SK-N-SH treated with all-trans-retinoic acid at 6 μM for 48 hours (cell line): Measurements from ENCODE around the gene CHST2.

Source experiments
- CREB5 ChIP-seq: fragments of 250-450 bp; sonication (Bioruptor Pico); IDR thresholded peaks from 2 replicates; pipeline ENCODE4 v1.5.1; 2020; ENCODE audit warnings: low read depth, mild to moderate bottlenecking, moderate library complexity
- PPARA ChIP-seq: fragments of 250-450 bp; sonication (Bioruptor Pico); IDR thresholded peaks from 2 replicates; pipeline ENCODE4 v1.5.0; 2020; ENCODE audit warnings: mild to moderate bottlenecking, borderline replicate concordance
- ZC3H10 ChIP-seq: fragments of 250-450 bp; sonication (Bioruptor Pico); IDR thresholded peaks from 2 replicates; pipeline ENCODE4 v1.5.1; 2021; ENCODE audit warnings: mild to moderate bottlenecking, moderate library complexity
- ZFP3 ChIP-seq: fragments of 250-450 bp; sonication (Bioruptor Pico); IDR thresholded peaks from 2 replicates; pipeline ENCODE4 v1.5.0; 2020; ENCODE audit warnings: mild to moderate bottlenecking, moderate library complexity
- TF ChIP-seq, protein P1 (sequence below): fragments of 250-450 bp; sonication (Bioruptor Pico); IDR thresholded peaks from 2 replicates; pipeline ENCODE4 v1.8.0; 2020; ENCODE audit warnings: mild to moderate bottlenecking, moderate library complexity, borderline replicate concordance

- TF ChIP-seq ZFP3 (CRISPR knock-in tag): no peak
- no peak for TF ChIP-seq ZC3H10 (CRISPR knock-in tag)
- TF ChIP-seq CREB5 (CRISPR knock-in tag): no peak
- TF ChIP-seq, protein P1, sequence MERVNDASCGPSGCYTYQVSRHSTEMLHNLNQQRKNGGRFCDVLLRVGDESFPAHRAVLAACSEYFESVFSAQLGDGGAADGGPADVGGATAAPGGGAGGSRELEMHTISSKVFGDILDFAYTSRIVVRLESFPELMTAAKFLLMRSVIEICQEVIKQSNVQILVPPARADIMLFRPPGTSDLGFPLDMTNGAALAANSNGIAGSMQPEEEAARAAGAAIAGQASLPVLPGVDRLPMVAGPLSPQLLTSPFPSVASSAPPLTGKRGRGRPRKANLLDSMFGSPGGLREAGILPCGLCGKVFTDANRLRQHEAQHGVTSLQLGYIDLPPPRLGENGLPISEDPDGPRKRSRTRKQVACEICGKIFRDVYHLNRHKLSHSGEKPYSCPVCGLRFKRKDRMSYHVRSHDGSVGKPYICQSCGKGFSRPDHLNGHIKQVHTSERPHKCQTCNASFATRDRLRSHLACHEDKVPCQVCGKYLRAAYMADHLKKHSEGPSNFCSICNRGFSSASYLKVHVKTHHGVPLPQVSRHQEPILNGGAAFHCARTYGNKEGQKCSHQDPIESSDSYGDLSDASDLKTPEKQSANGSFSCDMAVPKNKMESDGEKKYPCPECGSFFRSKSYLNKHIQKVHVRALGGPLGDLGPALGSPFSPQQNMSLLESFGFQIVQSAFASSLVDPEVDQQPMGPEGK (CRISPR knock-in tag): no peak
- no peak for TF ChIP-seq PPARA (CRISPR knock-in tag)
These were observed 49.3 kb downstream of the CHST2 start for GRCh38 chr3:143168855-143169192.
